Activated naive CD8-positive, alpha-beta T cell treated with anti-CD3 and anti-CD28 coated beads, Interleukin-2, amount 50 U/mL, for 24 hours (primary cell): ENCODE measurements around the gene GTPBP8.

Source experiments
- ATAC-seq: fragments of 150-1000 bp; cut with Tn5 transposase; one replicate; pipeline ENCODE4 v1.10.0; 2021
- DNase-seq: peaks from one replicate; pipeline ENCODE4 v3.0.0; 2021
- H3K27ac Mint-ChIP-seq: one replicate; pipeline ENCODE4 v1.8.0; 2021; ENCODE audit warnings: mild to moderate bottlenecking, mixed read lengths
- H3K27me3 Mint-ChIP-seq: one replicate; pipeline ENCODE4 v1.8.0; 2021; ENCODE audit warnings: mixed read lengths
- H3K36me3 Mint-ChIP-seq: one replicate; pipeline ENCODE4 v1.8.0; 2021; ENCODE audit warnings: low read depth, mixed read lengths
- H3K4me1 Mint-ChIP-seq: one replicate; pipeline ENCODE4 v1.8.0; 2021; ENCODE audit warnings: mixed read lengths
- H3K4me3 Mint-ChIP-seq: one replicate; pipeline ENCODE4 v1.8.0; 2021; ENCODE audit warnings: mild to moderate bottlenecking, moderate library complexity, mixed read lengths
- H3K9me3 Mint-ChIP-seq: one replicate; pipeline ENCODE4 v1.8.0; 2021; ENCODE audit warnings: mixed read lengths

GTPBP8 gene

DNA sequence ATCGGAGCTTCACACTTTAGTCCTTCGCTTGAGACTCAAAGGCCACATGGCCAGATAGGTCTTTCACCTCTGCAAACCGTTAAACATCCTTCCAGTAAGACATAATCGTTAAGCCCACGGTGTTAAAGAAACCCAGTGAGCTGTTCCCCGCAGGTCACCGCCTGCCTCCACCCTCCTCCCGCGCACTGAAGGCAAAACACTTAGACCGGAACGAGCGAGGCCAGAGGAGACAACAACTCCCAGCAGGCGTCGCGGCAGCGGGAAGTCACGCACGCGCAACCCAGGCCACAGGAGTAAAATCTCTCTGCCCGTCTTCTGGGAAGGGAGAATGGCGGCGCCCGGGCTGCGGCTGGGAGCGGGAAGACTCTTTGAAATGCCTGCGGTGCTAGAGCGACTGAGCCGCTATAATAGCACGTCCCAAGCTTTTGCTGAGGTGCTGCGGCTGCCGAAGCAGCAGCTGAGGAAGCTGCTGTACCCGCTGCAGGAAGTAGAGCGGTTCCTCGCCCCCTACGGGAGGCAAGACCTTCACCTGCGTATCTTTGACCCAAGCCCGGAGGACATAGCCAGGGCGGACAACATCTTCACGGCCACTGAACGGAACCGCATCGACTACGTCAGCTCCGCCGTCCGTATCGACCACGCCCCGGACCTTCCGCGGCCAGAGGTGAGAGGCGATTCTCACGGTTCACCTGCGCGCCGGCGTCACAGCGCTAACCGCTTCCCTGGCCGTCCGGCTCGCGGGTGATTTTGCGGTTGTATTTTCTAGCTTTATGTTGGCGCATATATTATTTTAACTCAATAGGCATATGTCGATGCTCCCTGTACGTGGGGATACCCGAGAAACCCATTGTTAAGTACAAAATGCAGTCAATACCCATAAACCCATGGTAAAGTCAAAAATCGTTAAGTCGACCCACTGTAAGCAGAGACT, at the start of gene GTPBP8:
GTPBP8 (plus strand) TSS at position 313 of the 931 bp plus-strand sequence; CDS start at position 329, 16 bp downstream.
- H3K27me3 Mint-ChIP-seq = no peaks in the 10 kb centered on the region
- H3K36me3 Mint-ChIP-seq = peaks cover 12% of the 10 kb centered on the region
- DNase-seq = peak; percentile 86
- H3K4me3 Mint-ChIP-seq = peak within 1 kb of the TSS; percentile 88
- H3K9me3 Mint-ChIP-seq = no peaks in the 10 kb centered on the region
- ATAC-seq = peak; percentile 94
- peak within 1 kb of the TSS; percentile 94 for H3K27ac Mint-ChIP-seq
- H3K4me1 Mint-ChIP-seq = peaks cover 52% of the 10 kb centered on the region

DNA sequence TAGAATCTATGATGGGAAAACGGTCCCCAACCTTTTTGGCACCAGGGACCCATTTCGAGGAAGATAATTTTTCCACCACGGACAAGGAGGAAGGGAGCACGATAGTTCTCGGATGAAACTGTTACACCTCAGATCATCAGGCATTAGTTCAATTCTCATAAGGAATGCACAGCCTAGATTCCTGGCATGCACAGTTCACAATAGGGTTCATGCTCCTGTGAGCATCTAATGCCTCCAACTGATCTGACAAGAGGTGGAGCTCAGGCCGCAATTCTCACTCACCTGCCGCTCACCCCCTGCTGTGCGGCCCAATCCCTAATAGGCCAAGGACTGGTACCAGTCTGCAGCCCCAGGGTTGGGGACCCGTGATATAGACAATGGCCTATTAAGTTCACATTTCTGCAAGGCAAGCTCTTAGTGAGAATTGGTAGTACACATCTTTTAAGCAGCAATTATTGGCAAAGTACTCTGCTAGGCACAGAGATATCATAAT, 42.4 kb upstream of the GTPBP8 start:
- Mint-ChIP-seq H3K36me3 (peaks cover 24% of the 10 kb centered on the region), H3K9me3 (peaks cover 24% of the 10 kb centered on the region), H3K4me3 (no peak overlapping the region), H3K27ac (no peak overlapping the region), H3K4me1 (peaks cover 19% of the 10 kb centered on the region), H3K27me3 (no peaks in the 10 kb centered on the region)
- no peak for DNase-seq
- no peak for ATAC-seq

DNA sequence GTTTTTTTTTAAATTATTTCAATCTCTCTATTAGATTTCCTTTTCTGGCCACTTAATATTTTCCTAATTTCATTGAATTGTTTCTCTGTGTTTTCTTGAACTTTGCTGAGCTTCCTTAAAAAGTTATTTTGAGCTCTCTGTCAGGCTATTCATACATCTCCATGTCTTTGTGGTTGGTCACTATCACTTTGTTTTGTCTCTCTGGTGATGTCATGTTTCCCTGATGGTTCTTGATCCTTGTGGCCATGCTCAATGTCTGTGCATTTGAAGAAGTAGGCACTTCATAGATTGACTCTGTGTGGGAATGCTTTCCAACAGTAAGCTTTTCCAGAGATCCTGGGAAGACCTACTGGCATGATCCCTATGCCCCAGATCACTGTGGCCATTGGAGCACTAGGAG, 34.4 kb upstream of the GTPBP8 start:
- Mint-ChIP-seq H3K9me3 (peaks cover 22% of the 10 kb centered on the region), H3K4me1 (peaks cover 24% of the 10 kb centered on the region), H3K36me3 (peaks cover 7% of the 10 kb centered on the region), H3K4me3 (no peak overlapping the region), H3K27ac (no peak overlapping the region), H3K27me3 (no peaks in the 10 kb centered on the region)
- ATAC-seq (no peak), DNase-seq (no peak)

DNA sequence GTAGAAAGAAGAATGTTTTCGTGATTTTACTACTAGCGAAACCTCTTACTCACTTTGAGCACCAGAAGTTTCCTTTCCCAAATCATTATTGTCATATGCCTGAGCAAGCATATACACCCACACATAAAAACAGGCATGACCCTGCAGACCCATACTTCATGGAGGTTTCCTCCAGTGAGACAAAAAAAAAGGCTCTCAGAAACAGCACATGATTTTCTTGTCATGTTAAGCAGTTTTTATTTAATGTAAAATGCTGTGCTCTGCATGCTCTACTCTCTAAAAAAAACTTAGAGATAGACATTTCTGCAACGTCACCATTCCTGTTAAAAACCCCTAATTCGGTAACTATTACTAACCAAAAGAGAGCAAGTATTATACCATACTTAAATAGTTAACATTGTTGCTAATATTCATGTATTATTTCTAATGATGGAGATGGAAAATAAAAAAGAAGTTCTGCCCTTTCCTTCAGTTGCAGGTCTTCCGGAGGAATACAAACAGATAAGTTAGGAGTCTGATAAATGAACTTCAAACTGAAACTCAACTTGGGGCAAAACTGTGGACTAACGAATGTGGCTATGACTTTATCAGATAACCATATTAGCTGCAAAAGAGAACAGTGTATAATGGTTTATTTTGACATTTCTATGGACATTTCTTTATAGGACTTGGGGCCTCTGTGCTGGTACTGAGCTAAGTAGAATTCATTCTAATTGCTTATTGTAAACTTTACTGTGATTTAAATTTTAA, 31.8 kb upstream of the GTPBP8 start:
- no peaks in the 10 kb centered on the region for H3K27me3 Mint-ChIP-seq
- peak overlapping the region; percentile 53 for H3K27ac Mint-ChIP-seq
- H3K4me3 Mint-ChIP-seq = peak overlapping the region; percentile 65
- H3K36me3 Mint-ChIP-seq = peaks cover 20% of the 10 kb centered on the region
- H3K9me3 Mint-ChIP-seq = peaks cover 31% of the 10 kb centered on the region
- peak; percentile 71 for ATAC-seq
- DNase-seq = no peak
- H3K4me1 Mint-ChIP-seq = peaks cover 24% of the 10 kb centered on the region

DNA sequence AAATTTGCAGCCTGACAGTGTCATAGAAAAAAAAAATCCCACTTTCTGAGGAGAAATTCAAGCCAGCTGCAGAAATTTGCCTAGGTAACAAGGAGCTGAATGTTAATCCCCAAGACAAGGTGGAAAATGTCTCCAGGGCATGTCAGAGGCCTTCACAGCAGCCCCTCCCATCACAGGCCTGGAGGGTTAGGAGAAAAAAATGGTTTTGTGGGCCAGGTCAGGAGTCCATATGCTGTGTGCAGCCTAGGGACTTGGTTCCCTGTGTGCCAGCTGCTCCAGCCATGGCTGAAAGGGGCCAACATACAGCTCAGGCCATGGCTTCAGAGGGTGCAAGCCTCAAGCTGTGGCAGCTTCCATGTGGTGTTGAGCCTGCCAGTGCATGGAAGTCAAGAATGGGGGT, 27.1 kb upstream of the GTPBP8 start:
- Mint-ChIP-seq H3K4me3 (no peak overlapping the region), H3K36me3 (peaks cover 30% of the 10 kb centered on the region), H3K27ac (no peak overlapping the region), H3K9me3 (peaks cover 24% of the 10 kb centered on the region), H3K4me1 (peaks cover 43% of the 10 kb centered on the region), H3K27me3 (no peaks in the 10 kb centered on the region)
- ATAC-seq (no peak), DNase-seq (no peak)

DNA sequence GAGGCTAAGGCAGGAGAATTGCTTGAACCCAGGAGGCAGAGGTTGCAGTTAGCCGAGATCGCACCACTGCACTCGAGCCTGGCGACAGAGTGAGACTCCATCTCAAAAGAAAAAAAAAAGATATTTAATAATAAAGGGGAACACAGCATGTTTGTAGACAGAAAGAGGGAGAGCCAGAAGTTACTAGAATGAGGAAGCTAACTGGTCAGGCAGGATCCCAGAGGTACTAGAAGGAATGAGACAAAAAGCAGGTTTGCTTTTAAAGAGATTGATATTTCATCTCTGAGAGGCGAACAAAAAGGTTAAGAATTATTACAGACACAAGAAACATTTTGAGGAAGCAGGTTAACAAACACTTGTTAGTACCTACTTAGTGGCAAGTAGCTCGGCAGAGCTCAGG, 25.1 kb upstream of the GTPBP8 start:
- Mint-ChIP-seq H3K4me3 (no peak overlapping the region), H3K27ac (no peak overlapping the region), H3K9me3 (peaks cover 21% of the 10 kb centered on the region), H3K4me1 (peaks cover 40% of the 10 kb centered on the region), H3K27me3 (no peaks in the 10 kb centered on the region), H3K36me3 (peaks cover 30% of the 10 kb centered on the region)
- no peak for ATAC-seq
- DNase-seq = no peak

DNA sequence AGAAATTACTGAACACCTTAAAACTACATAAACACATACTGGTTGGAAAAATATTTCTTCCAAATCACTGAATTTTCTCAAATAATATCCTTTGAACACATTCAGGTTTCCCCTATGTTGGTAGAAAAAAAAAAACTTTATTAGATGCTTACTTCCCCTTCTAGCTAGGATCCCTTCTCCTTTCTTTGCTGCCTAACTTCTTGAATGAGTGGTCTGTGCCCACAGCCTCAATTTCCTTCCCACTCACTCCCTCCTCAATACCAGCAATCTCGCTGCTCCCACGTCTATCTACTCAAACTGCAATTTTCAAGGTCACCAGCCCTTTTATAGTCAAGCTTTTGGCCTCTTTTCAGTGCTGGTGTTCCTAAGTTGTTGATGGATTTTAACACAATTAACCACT, 24.2 kb upstream of the GTPBP8 start:
- ATAC-seq = no peak
- peaks cover 29% of the 10 kb centered on the region for H3K36me3 Mint-ChIP-seq
- peaks cover 21% of the 10 kb centered on the region for H3K9me3 Mint-ChIP-seq
- no peak overlapping the region for H3K27ac Mint-ChIP-seq
- DNase-seq = no peak
- no peaks in the 10 kb centered on the region for H3K27me3 Mint-ChIP-seq
- peaks cover 46% of the 10 kb centered on the region for H3K4me1 Mint-ChIP-seq
- H3K4me3 Mint-ChIP-seq = no peak overlapping the region

DNA sequence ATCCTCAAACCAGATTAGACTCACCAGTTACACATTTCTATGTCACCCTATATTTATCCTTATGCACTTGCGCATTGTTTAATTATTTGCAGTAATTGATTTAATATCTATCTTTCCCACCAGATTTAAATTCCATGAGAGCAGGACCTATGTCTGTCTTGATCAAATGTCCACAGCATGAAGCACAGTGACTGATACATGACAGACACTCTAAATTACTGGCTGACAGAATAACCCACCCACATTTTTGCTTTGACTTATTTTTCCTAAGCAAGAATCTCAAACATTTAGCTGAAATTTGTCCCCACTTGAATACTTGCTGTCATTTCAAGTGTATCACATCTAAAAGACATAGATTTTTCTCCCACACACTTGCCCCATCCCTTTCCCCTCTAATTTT, 23.4 kb upstream of the GTPBP8 start:
- H3K4me1 Mint-ChIP-seq = peaks cover 53% of the 10 kb centered on the region
- H3K27ac Mint-ChIP-seq = no peak overlapping the region

DNA sequence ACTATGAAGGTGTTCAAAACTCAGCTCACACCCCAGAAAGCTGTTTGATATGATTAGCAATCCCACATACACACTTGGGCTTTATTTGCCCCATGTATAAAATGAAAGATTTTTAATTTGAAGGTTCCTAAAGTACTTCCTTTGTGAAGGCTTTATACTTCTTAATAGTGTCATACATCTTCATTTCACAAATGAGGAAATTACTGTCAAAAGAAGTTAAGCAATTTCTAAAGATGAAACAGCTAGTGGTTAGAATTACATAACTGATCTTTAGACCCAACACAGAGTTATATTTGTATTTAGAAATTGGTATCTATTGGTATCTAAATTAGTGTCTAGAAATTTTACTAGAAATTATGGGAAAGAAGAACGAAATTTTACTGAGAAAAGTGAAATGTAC, 23.0 kb upstream of the GTPBP8 start:
- H3K27ac Mint-ChIP-seq = no peak overlapping the region

More for the DNA sequence above, 23.4 kb upstream of the GTPBP8 start:
- DNase-seq (no peak), ATAC-seq (no peak)
- Mint-ChIP-seq H3K27me3 (no peaks in the 10 kb centered on the region), H3K36me3 (peaks cover 26% of the 10 kb centered on the region), H3K4me3 (no peak overlapping the region), H3K9me3 (peaks cover 21% of the 10 kb centered on the region)

DNA sequence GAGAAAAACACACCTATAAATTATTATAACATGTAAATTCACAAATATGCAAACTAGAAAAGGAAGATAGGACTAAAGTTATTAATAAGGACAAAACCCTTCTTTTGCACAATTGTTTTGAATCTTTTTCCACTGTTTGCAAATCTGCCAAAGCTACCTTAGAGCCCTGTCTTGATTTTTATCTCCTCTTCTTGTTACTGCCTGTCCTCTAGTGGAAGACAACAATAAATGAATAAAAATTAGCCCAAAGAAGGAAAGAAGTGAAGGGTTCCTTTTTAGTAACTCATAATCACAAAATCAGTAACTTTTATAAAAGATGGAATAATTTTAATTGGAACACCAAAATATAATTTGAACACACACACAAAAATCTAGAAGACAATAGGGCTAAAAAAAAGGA, 18.6 kb upstream of the GTPBP8 start:
- H3K36me3 Mint-ChIP-seq = no peaks in the 10 kb centered on the region
- H3K27ac Mint-ChIP-seq = peak overlapping the region; percentile 28
- no peaks in the 10 kb centered on the region for H3K9me3 Mint-ChIP-seq
- no peaks in the 10 kb centered on the region for H3K27me3 Mint-ChIP-seq
- H3K4me3 Mint-ChIP-seq = peak overlapping the region; percentile 36
- H3K4me1 Mint-ChIP-seq = peaks cover 85% of the 10 kb centered on the region
- DNase-seq = no peak
- no peak for ATAC-seq

More for the DNA sequence above, 23.0 kb upstream of the GTPBP8 start:
- Mint-ChIP-seq H3K4me3 (no peak overlapping the region), H3K36me3 (peaks cover 24% of the 10 kb centered on the region), H3K9me3 (peaks cover 20% of the 10 kb centered on the region), H3K27me3 (no peaks in the 10 kb centered on the region), H3K4me1 (peaks cover 57% of the 10 kb centered on the region)
- ATAC-seq = no peak
- DNase-seq = no peak

DNA sequence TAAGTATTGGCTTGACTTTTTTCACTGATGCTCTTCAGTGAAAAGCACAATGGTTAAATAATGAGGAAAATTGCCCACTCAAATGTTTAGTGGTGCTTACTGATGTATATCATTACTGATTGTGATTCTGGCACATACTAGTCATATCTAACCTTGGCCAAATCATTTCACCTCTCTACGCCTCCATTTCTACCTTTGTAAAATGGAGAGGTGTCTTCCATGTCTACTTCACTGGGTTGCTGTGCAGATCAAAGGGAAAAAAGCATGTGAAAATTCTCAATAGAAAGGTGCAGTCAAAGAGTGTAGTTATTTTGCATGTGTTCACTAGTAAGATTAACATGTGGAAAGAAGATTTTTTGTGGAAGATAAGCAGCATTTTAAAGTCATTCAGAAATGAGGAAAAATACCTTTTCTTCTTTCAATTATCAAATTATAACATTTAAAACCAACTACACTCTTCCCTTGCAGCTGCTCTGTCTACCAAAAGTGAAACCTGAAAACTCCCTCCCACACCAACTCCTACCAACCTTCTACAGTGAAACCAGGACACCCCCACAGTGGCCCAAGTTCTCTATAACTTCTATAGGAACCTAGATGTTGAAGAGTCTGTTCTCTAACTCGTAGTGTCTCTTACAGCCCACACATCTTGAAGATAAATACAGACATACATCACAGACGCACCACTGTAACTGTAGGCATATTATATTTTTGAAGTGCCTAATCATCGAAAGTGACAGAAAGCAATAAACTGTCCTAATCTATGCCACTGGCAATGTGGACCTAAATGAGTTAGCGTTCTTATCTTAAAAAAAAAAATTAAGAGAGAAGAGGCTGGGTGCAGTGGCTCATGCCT, 17.2 kb upstream of the GTPBP8 start:
- Mint-ChIP-seq H3K27me3 (no peaks in the 10 kb centered on the region), H3K36me3 (no peaks in the 10 kb centered on the region), H3K4me1 (peaks cover 85% of the 10 kb centered on the region), H3K9me3 (no peaks in the 10 kb centered on the region), H3K4me3 (peak overlapping the region; percentile 75), H3K27ac (peak overlapping the region; percentile 79)
- peak; percentile 84 for ATAC-seq
- DNase-seq = peak; percentile 32

DNA sequence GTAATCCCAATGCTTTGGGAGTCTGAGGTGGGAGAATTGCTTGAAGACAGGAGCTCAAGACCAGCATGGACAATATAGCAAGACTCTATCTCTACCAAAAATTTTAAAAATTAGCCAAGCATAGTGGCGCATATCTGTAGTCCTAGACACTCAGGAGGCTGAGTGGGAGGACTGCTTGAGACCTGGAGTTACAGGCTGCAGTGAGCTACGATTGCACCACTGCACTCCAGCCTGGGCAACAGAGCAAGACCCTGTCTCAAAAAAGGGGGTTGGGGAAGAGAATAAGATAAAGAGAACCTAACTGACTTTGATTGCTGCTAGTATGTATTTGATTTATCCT, 16.6 kb upstream of the GTPBP8 start:
- H3K27me3 Mint-ChIP-seq = no peaks in the 10 kb centered on the region
- H3K4me1 Mint-ChIP-seq = peaks cover 80% of the 10 kb centered on the region
- DNase-seq (no peak), ATAC-seq (peak; percentile 8)
- H3K36me3 Mint-ChIP-seq = no peaks in the 10 kb centered on the region
- H3K4me3 Mint-ChIP-seq = peak overlapping the region; percentile 75
- H3K27ac Mint-ChIP-seq = peak overlapping the region; percentile 79
- H3K9me3 Mint-ChIP-seq = no peaks in the 10 kb centered on the region

DNA sequence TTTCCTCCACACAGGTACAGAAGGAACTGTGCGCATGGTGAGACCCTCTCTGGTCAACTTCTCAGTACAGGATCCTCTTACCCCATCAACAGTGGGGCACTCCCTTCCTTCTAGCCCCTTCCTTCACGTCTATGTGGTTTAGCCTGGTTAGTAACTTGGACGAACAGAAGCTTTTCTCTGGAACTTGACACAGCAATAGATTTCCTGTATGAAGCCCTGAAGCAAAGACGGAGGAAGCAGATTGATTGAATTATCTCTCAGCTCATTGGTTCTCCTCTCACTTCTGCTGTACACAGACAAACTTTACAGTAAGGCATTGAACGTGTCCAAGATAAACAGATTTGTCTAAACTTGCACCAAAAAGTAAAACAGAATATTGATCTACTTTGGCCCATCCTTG, 15.9 kb upstream of the GTPBP8 start, which contains the start of gene CD200R1:
CD200R1 (minus strand) TSS at position 210 of the 400 bp plus-strand sequence. CDS start 246 bp downstream, outside the sequence.
- no peak for DNase-seq
- peaks cover 80% of the 10 kb centered on the region for H3K4me1 Mint-ChIP-seq
- no peaks in the 10 kb centered on the region for H3K9me3 Mint-ChIP-seq
- peak within 1 kb of the TSS; percentile 75 for H3K4me3 Mint-ChIP-seq
- H3K27ac Mint-ChIP-seq = peak within 1 kb of the TSS; percentile 81
- no peak for ATAC-seq
- no peaks in the 10 kb centered on the region for H3K27me3 Mint-ChIP-seq
- no peaks in the 10 kb centered on the region for H3K36me3 Mint-ChIP-seq

DNA sequence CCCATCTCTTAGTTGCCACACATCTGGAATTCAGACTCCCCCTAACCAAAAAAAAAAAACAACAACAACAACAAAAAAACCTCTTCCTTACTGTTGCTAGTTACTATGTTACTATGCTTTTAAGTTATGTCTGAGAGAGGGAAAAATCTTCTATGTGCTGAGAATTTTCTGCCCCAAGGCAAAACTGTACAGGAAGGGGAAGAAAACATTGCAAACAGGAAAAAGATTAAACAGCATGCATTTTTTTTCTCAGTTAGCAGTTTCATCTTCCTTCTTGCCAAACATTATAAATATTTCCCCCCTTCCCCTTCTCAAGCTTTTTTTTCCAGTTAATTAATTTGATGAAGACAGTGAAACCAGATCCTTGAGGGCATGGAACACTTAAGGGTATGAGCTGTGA, 14.8 kb upstream of the GTPBP8 start:
- Mint-ChIP-seq H3K27ac (peak overlapping the region; percentile 81), H3K27me3 (no peaks in the 10 kb centered on the region), H3K4me1 (peaks cover 75% of the 10 kb centered on the region), H3K36me3 (no peaks in the 10 kb centered on the region), H3K9me3 (no peaks in the 10 kb centered on the region), H3K4me3 (peak overlapping the region; percentile 29)
- ATAC-seq = no peak
- no peak for DNase-seq
